Endothelial cell of umbilical vein (primary cell): ENCODE results near the gene PRKACG. TPM values are rescaled to one million over a fixed set of nuclear protein-coding genes. Genes with fewer than 3 reads are reported as not detected.

Experiments
- BruUV-seq: library from RNA; stranded (reverse); fragments of 400-500 nt; replicated peaks from 2 replicates; lab custom pipeline; 2021; lab: Mats Ljungman, UMichigan
- CTCF ChIA-PET: fragments of 300-600, 350-600 bp; sonication (Branson Sonifier 250); formaldehyde crosslinking; loops from one replicate; lab custom pipeline; 2021; ENCODE audit warnings: antibody characterized with exemption, inconsistent platforms; lab: Charles Lee
- POLR2A ChIA-PET: fragments of 300-600, 350-600 bp; sonication (Branson Sonifier 250); formaldehyde crosslinking; loops from one replicate; lab custom pipeline; 2021; ENCODE audit warnings: antibody characterized with exemption, inconsistent platforms; lab: Charles Lee
- DNase-seq: peaks from one replicate; pipeline ENCODE4 v3.0.0-alpha.2; 2011; ENCODE audit warnings: low read depth, low spot score
- FAIRE-seq: peaks from 2 replicates; lab custom pipeline; 2011; peaks lifted over from hg19 to GRCh38; lab: Jason Lieb, UNC
- H2AFZ ChIP-seq: 2 replicates; pipeline ENCODE4 v1.6.0; 2012; ENCODE audit warnings: low read depth, low read length, control low read depth, inconsistent platforms
- H3K27ac ChIP-seq: 2 replicates; pipeline ENCODE4 v1.5.1; 2011; ENCODE audit warnings: low read depth, mild to moderate bottlenecking, control low read depth, low read length, moderate library complexity; ENCODE audit not compliant: insufficient read depth
- H3K27me3 ChIP-seq, 2 experiments: 2 replicates each; pipeline versions ENCODE4 v1.6.0 to v1.6.1; 2011; ENCODE audit warnings: low read length in 2 of 2, mixed read lengths in 1 of 2; ENCODE audit not compliant: control insufficient read depth in 2 of 2, insufficient read depth in 2 of 2
- H3K36me3 ChIP-seq, 2 experiments: 2 replicates in 1 of 2; 3 replicates in 1 of 2; pipeline ENCODE4 v1.5.1; 2011; ENCODE audit warnings: low read length in 2 of 2, mild to moderate bottlenecking in 1 of 2, moderate library complexity in 1 of 2; ENCODE audit not compliant: control insufficient read depth in 2 of 2, insufficient read depth in 2 of 2; ENCODE audit errors: extremely low read depth in 1 of 2
- H3K4me1 ChIP-seq: 3 replicates; pipeline ENCODE4 v1.5.1; 2011; ENCODE audit warnings: mild to moderate bottlenecking, low read length; ENCODE audit not compliant: control insufficient read depth, insufficient read depth; ENCODE audit errors: extremely low read depth
- H3K4me2 ChIP-seq: 2 replicates; pipeline ENCODE4 v1.6.1; 2011; ENCODE audit warnings: low read length, control low read depth, mixed read lengths; ENCODE audit not compliant: insufficient read depth
- H3K4me3 ChIP-seq, 3 experiments: fragments of 200-600 bp in 1 of 3; sonication (generic), shearing (Covaris generic) in 1 of 3; replicated peaks in 1 of 3; 2 replicates each; pipeline ENCODE4 v1.5.1; 2011 to 2016; ENCODE audit warnings: control low read depth in 3 of 3, low read length in 3 of 3, mild to moderate bottlenecking in 2 of 3, inconsistent platforms in 1 of 3, low read depth in 1 of 3, moderate library complexity in 1 of 3; ENCODE audit not compliant: insufficient read depth in 1 of 3
- H3K79me2 ChIP-seq: 2 replicates; pipeline ENCODE4 v1.6.0; 2012; ENCODE audit warnings: low read length, inconsistent platforms; ENCODE audit not compliant: control insufficient read depth, insufficient read depth
- H3K9ac ChIP-seq: replicated peaks from 2 replicates; pipeline ENCODE3; 2011; ENCODE audit warnings: low read length, control low read depth; ENCODE audit not compliant: insufficient read depth; ENCODE audit errors: extremely low read depth
- H3K9me1 ChIP-seq: replicated peaks from 3 replicates; pipeline ENCODE4 v1.6.0; 2011; ENCODE audit warnings: mild to moderate bottlenecking, low read length; ENCODE audit not compliant: control insufficient read depth, insufficient read depth; ENCODE audit errors: extremely low read depth
- H3K9me3 ChIP-seq: replicated peaks from 2 replicates; pipeline ENCODE4 v1.5.1; 2012; ENCODE audit warnings: low read length, inconsistent platforms; ENCODE audit not compliant: control insufficient read depth, insufficient read depth
- H4K20me1 ChIP-seq: replicated peaks from 2 replicates; pipeline ENCODE3; 2011; ENCODE audit warnings: mild to moderate bottlenecking, low read length; ENCODE audit not compliant: control insufficient read depth, insufficient read depth; ENCODE audit errors: extremely low read depth
- EZH2 ChIP-seq: IDR thresholded peaks from 2 replicates; pipeline ENCODE4 v1.6.1; 2012; ENCODE audit warnings: borderline replicate concordance, low read depth, mild to moderate bottlenecking, moderate library complexity, low read length, inconsistent platforms; ENCODE audit not compliant: severe bottlenecking
- FOS ChIP-seq: IDR thresholded peaks from 2 replicates; pipeline ENCODE4 v1.6.1; 2011; ENCODE audit warnings: mild to moderate bottlenecking, low read length, moderate library complexity, borderline replicate concordance; ENCODE audit not compliant: insufficient read depth
- JUN ChIP-seq: IDR thresholded peaks from 2 replicates; pipeline ENCODE4 v1.6.1; 2011; ENCODE audit warnings: borderline replicate concordance, low read depth; ENCODE audit not compliant: insufficient read length, insufficient read depth
- MYC ChIP-seq: IDR thresholded peaks from one replicate; pipeline ENCODE4 v1.6.1; 2011; ENCODE audit warnings: mild to moderate bottlenecking, low read depth, low read length
- POLR2A ChIP-seq: IDR thresholded peaks from 2 replicates; pipeline ENCODE4 v1.6.1; 2012; ENCODE audit warnings: low read depth, mild to moderate bottlenecking, control low read depth, low read length
- POLR2AphosphoS5 ChIP-seq: IDR thresholded peaks from 2 replicates; pipeline ENCODE4 v1.6.1; 2012; ENCODE audit warnings: low read depth, mild to moderate bottlenecking, control low read depth, low read length, moderate library complexity; ENCODE audit not compliant: insufficient read depth
- dilution Hi-C: fragments of 300-500 bp; cut with MboI; formaldehyde crosslinking; loops from one replicate; pipeline ENCODE4 v1.15.0; 2019; ENCODE audit warnings: low sequenced_read_pairs; ENCODE audit not compliant: extremely low pct_ligation_motif_present
- intact Hi-C: fragments of 100-400 bp; cut with micrococcal nuclease; formaldehyde crosslinking; loops from one replicate; pipeline ENCODE4 v1.10.0; 2022
- polyA plus RNA-seq, 4 experiments: library from polyadenylated mRNA; depleted of rRNA in 3 of 4; stranded (reverse) in 3 of 4; unstranded in 1 of 4; fragments of >200 nt; gene quantifications; 2 replicates each; pipeline versions ENCODE4 v1.2.1 to v1.2.3, GENCODE V29; 2011 to 2012; ENCODE audit warnings: missing spikeins in 1 of 4
- total RNA-seq: library from RNA; stranded (reverse); gene quantifications from 2 replicates; pipeline ENCODE4 v1.2.3, GENCODE V29; 2021
- TF ChIP-seq, protein P1 (sequence below): IDR thresholded peaks from 2 replicates; pipeline ENCODE4 v1.6.1; 2011; ENCODE audit not compliant: insufficient read depth, insufficient read length

The PRKACG gene
- total and polyA plus RNA-seq, 2 donors (not counting 3 experiments of a cell fraction or from before 2014, with no cell fraction given) = not detected

DNA sequence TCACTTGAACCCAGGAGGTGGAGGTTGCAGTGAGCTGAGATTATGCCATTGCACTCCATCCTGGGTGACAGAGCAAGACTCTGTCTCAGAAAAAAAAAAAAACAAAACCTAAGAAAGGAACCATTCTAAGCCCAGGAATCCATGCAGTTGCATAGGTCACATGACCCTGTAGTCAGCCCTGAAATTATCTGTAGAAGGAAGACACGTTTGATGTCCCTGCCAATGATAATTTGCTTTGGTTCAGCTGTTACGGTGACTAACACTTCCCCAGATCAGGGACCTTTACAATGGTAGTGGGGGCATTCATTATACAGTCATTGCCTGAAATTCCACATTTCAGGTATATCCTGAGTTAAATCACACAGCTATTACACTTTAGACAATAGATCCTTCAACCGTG is 50.5 kb downstream of the PRKACG start:
- intact Hi-C loops = no loop called here
- BruUV-seq = no TSS peak
- Histone ChIP-seq H4K20me1 (no peaks in the 10 kb centered on the region), H3K9me3 (no peaks in the 10 kb centered on the region), H2AFZ (no peak overlapping the region), H3K9me1 (no peaks in the 10 kb centered on the region), H3K27me3 (peaks cover 0 to 5% of the 10 kb centered on the region in 2 experiments), H3K79me2 (no peaks in the 10 kb centered on the region), H3K9ac (no peak overlapping the region), H3K4me2 (no peak overlapping the region), H3K27ac (no peak overlapping the region), H3K4me1 (no peaks in the 10 kb centered on the region), H3K36me3 (no peaks in the 10 kb centered on the region), H3K4me3 (no peak overlapping the region)
- dilution Hi-C loops = no loop called here
- DNase-seq (no peak), FAIRE-seq (no peak)
- TF ChIP-seq EZH2 (no peak), POLR2AphosphoS5 (no peak), FOS (no peak), MYC (no peak), POLR2A (no peak), JUN (no peak)
- TF ChIP-seq, protein P1, sequence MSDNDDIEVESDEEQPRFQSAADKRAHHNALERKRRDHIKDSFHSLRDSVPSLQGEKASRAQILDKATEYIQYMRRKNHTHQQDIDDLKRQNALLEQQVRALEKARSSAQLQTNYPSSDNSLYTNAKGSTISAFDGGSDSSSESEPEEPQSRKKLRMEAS = no peak
- CTCF ChIA-PET = interaction anchor here (1.2 kb wide), 1 partner anchor 12 kb away, joined by 3 read pairs; no protein-coding TSS in a partner anchor
- POLR2A ChIA-PET = no interaction called here

Other genes starting within 250 kb of the PRKACG start
- 17.1 and 21.2 TPM in 2 replicates for gene FXN, start 21.6 kb upstream of the PRKACG start, total RNA-seq
- 13.0 and 18.2 TPM in 2 replicates for gene FXN, start 21.6 kb upstream of the PRKACG start, polyA plus RNA-seq
- 167 and 168 TPM in 2 replicates for gene TJP2, start 160.2 kb upstream of the PRKACG start, total RNA-seq
- gene TJP2, start 160.2 kb upstream of the PRKACG start, polyA plus RNA-seq = 75.2 and 83.0 TPM in 2 replicates